DOHH2 (cell line): ENCODE data around the gene ZNF2.
"Not testable (repeated sequence)": the region's sequence is repeated elsewhere in the genome, so short reads cannot be mapped to it uniquely, and the experiment has no call there.

Source experiments
- H3F3A ChIP-seq: fragments of 200-600 bp; sonication (generic), shearing (Covaris generic); 2 replicates; pipeline ENCODE4 v1.6.0; 2016; ENCODE audit warnings: antibody characterized with exemption, mild to moderate bottlenecking; ENCODE audit not compliant: control insufficient read depth, insufficient read depth
- H3K27ac ChIP-seq: fragments of 200-600 bp; sonication (generic); 2 replicates; pipeline ENCODE4 v1.5.1; 2014; ENCODE audit warnings: low read depth, mild to moderate bottlenecking, low read length, moderate library complexity
- H3K27me3 ChIP-seq: fragments of 200-600 bp; sonication (generic); 2 replicates; pipeline ENCODE4 v1.6.1; 2014; ENCODE audit warnings: mild to moderate bottlenecking, low read length, mixed read lengths; ENCODE audit not compliant: control insufficient read depth
- H3K36me3 ChIP-seq: fragments of 200-600 bp; sonication (generic); 2 replicates; pipeline ENCODE4 v1.6.1; 2014; ENCODE audit warnings: mild to moderate bottlenecking, low read length, moderate library complexity, mixed read lengths; ENCODE audit not compliant: control insufficient read depth
- H3K4me1 ChIP-seq: fragments of 200-600 bp; sonication (generic); 2 replicates; pipeline ENCODE4 v1.6.1; 2014; ENCODE audit warnings: mild to moderate bottlenecking, low read length, mixed read lengths; ENCODE audit not compliant: control insufficient read depth
- H3K4me2 ChIP-seq: fragments of 200-600 bp; sonication (generic); 2 replicates; pipeline ENCODE4 v1.6.0; 2014; ENCODE audit warnings: mild to moderate bottlenecking, low read length, moderate library complexity
- H3K4me3 ChIP-seq: fragments of 200-600 bp; sonication (generic); 2 replicates; pipeline ENCODE4 v1.5.1; 2014; ENCODE audit warnings: mild to moderate bottlenecking, low read length, mixed read lengths
- H3K79me2 ChIP-seq: fragments of 200-600 bp; sonication (generic); 2 replicates; pipeline ENCODE4 v1.6.1; 2014; ENCODE audit warnings: mild to moderate bottlenecking, low read length, mixed read lengths; ENCODE audit not compliant: control insufficient read depth
- H3K9me2 ChIP-seq: fragments of 200-600 bp; sonication (generic); replicated peaks from 2 replicates; pipeline ENCODE4 v1.6.1; 2014; ENCODE audit warnings: mild to moderate bottlenecking, low read length, mixed read lengths; ENCODE audit not compliant: control insufficient read depth
- H3K9me3 ChIP-seq: fragments of 200-600 bp; sonication (generic); 2 replicates; pipeline ENCODE4 v1.6.1; 2014; ENCODE audit warnings: antibody characterized with exemption, low read length, mixed read lengths; ENCODE audit not compliant: control insufficient read depth, insufficient read depth
- H4K20me1 ChIP-seq: fragments of 200-600 bp; sonication (generic); 2 replicates; pipeline ENCODE4 v1.6.0; 2014; ENCODE audit warnings: low read depth, mild to moderate bottlenecking, antibody characterized with exemption, low read length, moderate library complexity; ENCODE audit not compliant: control insufficient read depth, insufficient read depth
- CTCF ChIP-seq: fragments of 200-600 bp; sonication (generic); IDR thresholded peaks from one replicate; pipeline ENCODE4 v1.5.1; 2014; ENCODE audit warnings: antibody characterized with exemption, mild to moderate bottlenecking, low read depth, low read length; ENCODE audit not compliant: poor library complexity, severe bottlenecking
- EZH2phosphoT487 ChIP-seq: fragments of 200-600 bp; sonication (generic); IDR thresholded peaks from 2 replicates; pipeline ENCODE4 v1.6.1; 2017; ENCODE audit warnings: borderline replicate concordance, mild to moderate bottlenecking, antibody characterized with exemption, low read length, moderate library complexity, mixed read lengths

Gene ZNF2

GRCh38 chr2:95185197-95185596 lies 19.6 kb downstream of the ZNF2 start:
- Histone ChIP-seq H3K4me2 (no peak overlapping the region), H3K9me3 (no peaks in the 10 kb centered on the region), H3K4me3 (no peak overlapping the region), H3K4me1 (no peaks in the 10 kb centered on the region), H3K9me2 (no peaks in the 10 kb centered on the region), H3K27ac (no peak overlapping the region), H3K36me3 (peaks cover 16% of the 10 kb centered on the region), H4K20me1 (no peaks in the 10 kb centered on the region), H3K27me3 (no peaks in the 10 kb centered on the region), H3K79me2 (no peaks in the 10 kb centered on the region), H3F3A (no peaks in the 10 kb centered on the region)
- no peak for TF ChIP-seq EZH2phosphoT487
- TF ChIP-seq CTCF = no peak

DNA sequence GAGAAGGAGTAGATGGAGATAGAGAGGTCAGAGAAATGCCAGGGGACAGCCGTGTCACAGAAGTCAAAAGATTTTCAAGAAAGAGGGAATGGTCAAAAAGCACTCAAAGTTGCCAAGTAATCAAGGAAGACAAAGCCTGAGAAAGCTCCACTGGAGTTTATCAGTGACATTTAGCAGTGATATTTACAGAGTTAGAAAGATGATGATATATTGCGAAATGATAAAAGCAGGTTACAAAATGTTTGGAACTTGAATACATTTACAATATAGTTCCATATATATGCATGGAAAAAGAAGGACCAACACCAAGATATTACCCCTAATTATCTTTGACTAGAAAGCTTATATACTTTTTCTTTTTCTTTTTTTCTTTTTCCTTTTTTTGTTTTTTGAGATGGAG lies 20.4 kb downstream of the ZNF2 start:
- Histone ChIP-seq H3K36me3 (peaks cover 12% of the 10 kb centered on the region), H3K4me3 (no peak overlapping the region), H3F3A (no peaks in the 10 kb centered on the region), H4K20me1 (no peaks in the 10 kb centered on the region), H3K4me1 (no peaks in the 10 kb centered on the region), H3K79me2 (no peaks in the 10 kb centered on the region), H3K27me3 (no peaks in the 10 kb centered on the region), H3K9me2 (no peaks in the 10 kb centered on the region), H3K4me2 (no peak overlapping the region), H3K9me3 (no peaks in the 10 kb centered on the region), H3K27ac (no peak overlapping the region)
- TF ChIP-seq CTCF (no peak), EZH2phosphoT487 (no peak)

DNA sequence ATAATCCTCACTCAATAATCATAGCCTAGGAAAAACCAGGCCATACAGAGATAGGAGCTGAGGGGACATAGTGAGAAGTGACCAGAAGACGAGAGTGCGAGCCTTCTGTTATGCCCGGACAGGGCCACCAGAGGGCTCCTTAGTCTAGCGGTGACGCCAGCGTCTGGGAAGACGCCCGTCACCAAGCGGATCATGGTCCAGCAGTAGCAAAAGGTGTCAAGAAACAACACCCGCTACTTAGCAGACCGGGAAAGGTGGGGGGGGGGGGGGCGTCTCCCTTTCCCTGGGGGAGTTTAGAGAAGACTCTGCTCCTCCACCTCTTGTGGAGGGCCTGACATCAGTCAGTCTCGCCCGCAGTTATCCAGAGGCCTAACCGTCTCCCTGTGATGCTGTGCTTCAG lies 27.3 kb downstream of the ZNF2 start:
- H3K4me2 ChIP-seq, H3K79me2 ChIP-seq, H3K9me2 ChIP-seq, H4K20me1 ChIP-seq, H3K9me3 ChIP-seq, H3K27ac ChIP-seq, H3K4me3 ChIP-seq, H3K36me3 ChIP-seq, H3K4me1 ChIP-seq, H3F3A ChIP-seq, H3K27me3 ChIP-seq: not testable (repeated sequence)

DNA sequence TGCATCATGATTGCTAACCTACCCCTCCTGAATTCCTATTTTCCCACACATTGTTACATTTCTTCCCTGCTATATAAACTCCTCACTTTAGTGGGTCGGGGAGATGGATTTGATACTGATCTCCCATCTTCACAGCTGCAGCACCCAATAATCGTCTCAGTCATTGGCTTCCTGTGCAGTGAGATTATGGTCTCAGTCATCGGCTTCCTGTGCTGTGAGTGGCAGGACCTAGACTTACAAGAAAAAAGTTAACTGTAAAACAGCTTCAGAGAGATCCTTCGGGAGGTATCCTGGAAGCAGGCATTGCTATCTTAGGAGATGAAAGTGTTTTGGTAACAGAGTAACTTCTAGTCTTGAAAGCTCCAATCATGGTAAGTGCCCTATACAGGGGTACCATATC lies 38.3 kb downstream of the ZNF2 start:
- TF ChIP-seq EZH2phosphoT487 = no peak
- TF ChIP-seq CTCF = no peak

More for the DNA sequence above, 38.3 kb downstream of the ZNF2 start:
- Histone ChIP-seq H3K4me3 (no peak overlapping the region), H3K36me3 (no peaks in the 10 kb centered on the region), H3K4me2 (no peak overlapping the region), H3K79me2 (no peaks in the 10 kb centered on the region; the same call in 1 of the 2 replicates), H3K27me3 (no peaks in the 10 kb centered on the region), H4K20me1 (no peaks in the 10 kb centered on the region), H3F3A (no peaks in the 10 kb centered on the region), H3K27ac (no peak overlapping the region), H3K4me1 (peaks cover 14% of the 10 kb centered on the region), H3K9me3 (peaks cover 3% of the 10 kb centered on the region; the same call in 1 of the 2 replicates), H3K9me2 (no peaks in the 10 kb centered on the region)
